Tibial artery (tissue), 4 donors: ENCODE results near the gene NGFR.

ENCODE experiments used
- DNase-seq, 2 donors: peaks; one replicate each; pipeline ENCODE4 v3.0.0-alpha.2; 2019
- H3K27ac ChIP-seq, 2 donors: fragments of 200-600 bp; sonication (generic) in 1 of 2; 1 replicate in 1 of 2; 2 replicates in 1 of 2; pipeline ENCODE4 v1.5.1; 2018 to 2019; ENCODE audit warnings: mild to moderate bottlenecking in 1 of 2
- H3K27me3 ChIP-seq, 2 donors: fragments of 200-600 bp; sonication (generic) in 1 of 2; one replicate each; pipeline versions ENCODE4 v1.5.1 to v1.6.0; 2016 to 2019
- H3K36me3 ChIP-seq, 3 donors: fragments of 200-600 bp; sonication (generic) in 2 of 3; one replicate each; pipeline ENCODE4 v1.5.1; 2016 to 2019; ENCODE audit warnings: mild to moderate bottlenecking in 2 of 3
- H3K4me1 ChIP-seq, 4 donors: fragments of 200-600 bp; sonication (generic) in 2 of 4; 1 replicate in 3 of 4; 2 replicates in 1 of 4; pipeline ENCODE4 v1.5.1; 2016 to 2019
- H3K4me3 ChIP-seq, 2 donors: fragments of 200-600 bp; sonication (generic) in 1 of 2; 1 replicate in 1 of 2; 2 replicates in 1 of 2; pipeline ENCODE4 v1.5.1; 2018 to 2019; ENCODE audit warnings: mild to moderate bottlenecking in 2 of 2
- H3K9me3 ChIP-seq, 3 donors: fragments of 200-600 bp; sonication (generic) in 1 of 3; one replicate each; pipeline ENCODE4 v1.5.1; 2016 to 2019
- CTCF ChIP-seq, 2 experiments: fragments of 200-600 bp in 1 of 2; fragments of 450-650 bp in 1 of 2; IDR thresholded peaks; one replicate each; pipeline ENCODE4 v1.5.1; 2017 to 2019; ENCODE audit warnings: antibody characterized with exemption in 2 of 2, mild to moderate bottlenecking in 1 of 2, moderate library complexity in 1 of 2
- intact Hi-C: fragments of 100-400 bp; cut with DNase I; formaldehyde crosslinking; loops from one replicate; pipeline ENCODE4 v1.15.0; 2023; ENCODE audit warnings: low total_unique reads

The NGFR gene

GRCh38 chr17:49480836-49481615 is 14.1 kb upstream of the NGFR start:
- peaks cover 0 to 1% (median 0%) of the 10 kb centered on the region in 4 donors for H3K4me1 ChIP-seq
- intact Hi-C loops: no loop called here
- no peaks in the 10 kb centered on the region for H3K9me3 ChIP-seq
- no peak overlapping the region for H3K4me3 ChIP-seq
- no peak for DNase-seq
- H3K27ac ChIP-seq: no peak overlapping the region
- TF ChIP-seq CTCF (IDR thresholded peaks at IDR 0.05): no peak
- H3K36me3 ChIP-seq: no peaks in the 10 kb centered on the region
- peaks cover 0 to 69% of the 10 kb centered on the region in 2 donors for H3K27me3 ChIP-seq

- no peak for DNase-seq
- no peaks in the 10 kb centered on the region for H3K36me3 ChIP-seq
These were observed 12.8 kb upstream of the NGFR start for GRCh38 chr17:49482144-49482817.

GRCh38 chr17:49483599-49484509 is 11.2 kb upstream of the NGFR start:
- no peak for TF ChIP-seq CTCF (IDR thresholded peaks at IDR 0.05)
- no peak overlapping the region for H3K27ac ChIP-seq
- intact Hi-C loops: no loop called here
- H3K4me1 ChIP-seq: peaks cover 0 to 6% (median 0%) of the 10 kb centered on the region in 4 donors
- H3K36me3 ChIP-seq: no peaks in the 10 kb centered on the region
- H3K4me3 ChIP-seq: no peak overlapping the region
- H3K27me3 ChIP-seq: peaks cover 0 to 71% of the 10 kb centered on the region in 2 donors
- no peaks in the 10 kb centered on the region for H3K9me3 ChIP-seq
- DNase-seq: no peak

More at GRCh38 chr17:49482144-49482817, 12.8 kb upstream of the NGFR start:
- Histone ChIP-seq H3K9me3 (no peaks in the 10 kb centered on the region), H3K27me3 (peaks cover 0 to 73% of the 10 kb centered on the region in 2 donors), H3K4me3 (no peak overlapping the region), H3K4me1 (peaks cover 0 to 6% (median 0%) of the 10 kb centered on the region in 4 donors), H3K27ac (no peak overlapping the region)
- intact Hi-C loops: no loop called here
- TF ChIP-seq CTCF (IDR thresholded peaks at IDR 0.05): no peak

- H3K27ac ChIP-seq: no peak overlapping the region
- no peak for DNase-seq
- no peaks in the 10 kb centered on the region for H3K9me3 ChIP-seq
- H3K4me1 ChIP-seq: peaks cover 0 to 6% (median 0%) of the 10 kb centered on the region in 4 donors
- H3K36me3 ChIP-seq: no peaks in the 10 kb centered on the region
- no peak overlapping the region for H3K4me3 ChIP-seq
- H3K27me3 ChIP-seq: peaks cover 0 to 67% of the 10 kb centered on the region in 2 donors
- intact Hi-C loops: no loop called here
- TF ChIP-seq CTCF (IDR thresholded peaks at IDR 0.05): no peak
These were observed 10.5 kb upstream of the NGFR start for GRCh38 chr17:49484588-49484987.

- H3K27me3 ChIP-seq: peaks cover 0 to 54% of the 10 kb centered on the region in 2 donors
- H3K4me1 ChIP-seq: peaks cover 0 to 6% (median 0%) of the 10 kb centered on the region in 4 donors
- TF ChIP-seq CTCF (IDR thresholded peaks at IDR 0.05): no peak
- no peaks in the 10 kb centered on the region for H3K9me3 ChIP-seq
- intact Hi-C loops: no loop called here
- no peak for DNase-seq
- no peaks in the 10 kb centered on the region for H3K36me3 ChIP-seq
- no peak overlapping the region for H3K27ac ChIP-seq
- H3K4me3 ChIP-seq: no peak overlapping the region
These were observed 9.0 kb upstream of the NGFR start for GRCh38 chr17:49486012-49486641.
